ENCODE measurements around the gene RPL10A.

DNA sequence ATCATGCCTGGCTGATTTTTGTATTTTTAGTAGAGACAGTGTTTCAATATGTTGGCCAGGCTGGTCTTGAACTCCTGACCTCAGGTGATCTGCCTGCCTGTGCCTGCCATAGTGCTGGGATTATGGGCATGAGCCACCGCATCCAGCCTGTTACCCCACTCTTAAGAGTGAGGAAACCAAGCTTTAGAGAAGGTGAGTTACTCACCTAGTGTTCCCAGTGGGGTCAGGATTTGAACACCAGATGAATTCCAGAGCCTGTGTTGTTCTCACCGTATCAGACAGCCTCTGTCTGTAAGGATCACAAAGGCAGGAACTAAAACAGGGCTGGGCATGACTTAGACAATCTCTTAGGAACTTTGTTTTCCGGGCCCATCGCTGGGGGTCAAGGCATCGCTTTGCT is 25.5 kb upstream of the RPL10A start:
- TF ChIP-seq POLR2A (IDR thresholded peaks at IDR 0.05) = no peak
- TF ChIP-seq, protein P1, sequence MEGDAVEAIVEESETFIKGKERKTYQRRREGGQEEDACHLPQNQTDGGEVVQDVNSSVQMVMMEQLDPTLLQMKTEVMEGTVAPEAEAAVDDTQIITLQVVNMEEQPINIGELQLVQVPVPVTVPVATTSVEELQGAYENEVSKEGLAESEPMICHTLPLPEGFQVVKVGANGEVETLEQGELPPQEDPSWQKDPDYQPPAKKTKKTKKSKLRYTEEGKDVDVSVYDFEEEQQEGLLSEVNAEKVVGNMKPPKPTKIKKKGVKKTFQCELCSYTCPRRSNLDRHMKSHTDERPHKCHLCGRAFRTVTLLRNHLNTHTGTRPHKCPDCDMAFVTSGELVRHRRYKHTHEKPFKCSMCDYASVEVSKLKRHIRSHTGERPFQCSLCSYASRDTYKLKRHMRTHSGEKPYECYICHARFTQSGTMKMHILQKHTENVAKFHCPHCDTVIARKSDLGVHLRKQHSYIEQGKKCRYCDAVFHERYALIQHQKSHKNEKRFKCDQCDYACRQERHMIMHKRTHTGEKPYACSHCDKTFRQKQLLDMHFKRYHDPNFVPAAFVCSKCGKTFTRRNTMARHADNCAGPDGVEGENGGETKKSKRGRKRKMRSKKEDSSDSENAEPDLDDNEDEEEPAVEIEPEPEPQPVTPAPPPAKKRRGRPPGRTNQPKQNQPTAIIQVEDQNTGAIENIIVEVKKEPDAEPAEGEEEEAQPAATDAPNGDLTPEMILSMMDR (IDR thresholded peaks at IDR 0.05) = no peak

Data from tibial nerve (tissue), 3 donors.